BJ (cell line): ENCODE data around the gene GLI3. TPM values are rescaled to one million over a fixed set of nuclear protein-coding genes. Genes with fewer than 3 reads are reported as not detected.

Experiments
- CTCF ChIA-PET: fragments of 350-600 bp; formaldehyde crosslinking; extraction: SDS; loops from one replicate; lab custom pipeline; 2021; ENCODE audit warnings: antibody characterized with exemption, inconsistent platforms; lab: Yijun Ruan, JAX
- POLR2A ChIA-PET: fragments of 300-600 bp; sonication (Branson Sonifier 250); formaldehyde crosslinking; extraction: SDS; loops from one replicate; lab custom pipeline; 2021; ENCODE audit warnings: antibody characterized with exemption; lab: Charles Lee
- DNase-seq: peaks from one replicate; pipeline ENCODE4 v3.0.0-alpha.2; 2011; ENCODE audit warnings: low read depth
- H3K27me3 ChIP-seq: 2 replicates; pipeline ENCODE4 v1.6.0; 2011; ENCODE audit warnings: low read length; ENCODE audit not compliant: control insufficient read depth, insufficient read depth
- H3K36me3 ChIP-seq: 2 replicates; pipeline ENCODE4 v1.5.1; 2011; ENCODE audit warnings: low read length; ENCODE audit not compliant: control insufficient read depth, insufficient read depth
- H3K4me3 ChIP-seq: 2 replicates; pipeline ENCODE4 v1.5.1; 2011; ENCODE audit warnings: low read depth, mild to moderate bottlenecking, control low read depth, low read length
- CTCF ChIP-seq: IDR thresholded peaks from 2 replicates; pipeline ENCODE4 v1.5.1; 2011; ENCODE audit warnings: low read depth, mild to moderate bottlenecking, control low read depth, inconsistent platforms, low read length, moderate library complexity; ENCODE audit not compliant: insufficient read depth
- polyA plus RNA-seq: library from polyadenylated mRNA; depleted of rRNA; stranded (reverse); fragments of >200 nt; gene quantifications from 2 replicates; pipeline ENCODE4 v1.2.3, GENCODE V29; 2011

Gene GLI3
- polyA plus RNA-seq, 1 experiment, result 5.1 TPM

GRCh38 chr7:42222891-42223290, 14.1 kb downstream of the GLI3 start:
- ChIA-PET CTCF (no interaction called here), POLR2A (no interaction called here)
- H3K27me3 ChIP-seq, result no peaks in the 10 kb centered on the region
- TF ChIP-seq CTCF, result no peak
- DNase-seq, result no peak
- no peak overlapping the region for H3K4me3 ChIP-seq
- H3K36me3 ChIP-seq, result peaks cover 5% of the 10 kb centered on the region

GRCh38 chr7:42222125-42222524, 14.9 kb downstream of the GLI3 start:
- Histone ChIP-seq H3K4me3 (no peak overlapping the region), H3K36me3 (peaks cover 5% of the 10 kb centered on the region), H3K27me3 (no peaks in the 10 kb centered on the region)
- POLR2A ChIA-PET, result no interaction called here
- TF ChIP-seq CTCF, result no peak
- DNase-seq, result no peak
- CTCF ChIA-PET, result interaction anchor here (0.7 to 1.5 kb wide), 2 partner anchors 9 to 89 kb away, joined by 3 read pairs; no protein-coding TSS in a partner anchor

GRCh38 chr7:42221304-42221703, 15.7 kb downstream of the GLI3 start:
- ChIA-PET POLR2A (no interaction called here), CTCF (interaction anchor here (0.7 to 1.5 kb wide), 2 partner anchors 8 to 90 kb away, joined by 3 read pairs; no protein-coding TSS in a partner anchor)
- H3K4me3 ChIP-seq, result no peak overlapping the region
- H3K27me3 ChIP-seq, result no peaks in the 10 kb centered on the region
- peaks cover 5% of the 10 kb centered on the region for H3K36me3 ChIP-seq
- TF ChIP-seq CTCF, result no peak
- no peak for DNase-seq

- ChIA-PET POLR2A (no interaction called here), CTCF (interaction anchor here (1.3 kb wide), 1 partner anchor 242 kb away, joined by 3 read pairs; no protein-coding TSS in a partner anchor)
- Histone ChIP-seq H3K36me3 (peaks cover 5% of the 10 kb centered on the region), H3K27me3 (no peaks in the 10 kb centered on the region), H3K4me3 (no peak overlapping the region)
- TF ChIP-seq CTCF, result no peak
- no peak for DNase-seq
These were observed 17.6 kb downstream of the GLI3 start for GRCh38 chr7:42219447-42219846.

GRCh38 chr7:42218248-42218647, 18.8 kb downstream of the GLI3 start:
- no peak for TF ChIP-seq CTCF
- no peaks in the 10 kb centered on the region for H3K27me3 ChIP-seq
- ChIA-PET POLR2A (no interaction called here), CTCF (no interaction called here)
- no peak overlapping the region for H3K4me3 ChIP-seq
- H3K36me3 ChIP-seq, result peaks cover 5% of the 10 kb centered on the region
- DNase-seq, result no peak
